Epithelial cell of esophagus (primary cell): ENCODE results near the gene CDC42BPA.

ENCODE experiments used
- DNase-seq: peaks from one replicate; pipeline ENCODE4 v3.0.0; 2010; ENCODE audit warnings: low read depth
- H3K4me3 ChIP-seq: 2 replicates; pipeline ENCODE4 v1.5.1; 2011; ENCODE audit warnings: mild to moderate bottlenecking, low read length, control low read depth
- TF ChIP-seq, protein P1 (sequence below): IDR thresholded peaks from 2 replicates; pipeline ENCODE4 v1.5.1; 2011; ENCODE audit warnings: low read depth, mild to moderate bottlenecking, low read length, control low read depth, inconsistent platforms; ENCODE audit not compliant: insufficient read depth; ENCODE audit errors: missing control alignments

The CDC42BPA gene

DNA sequence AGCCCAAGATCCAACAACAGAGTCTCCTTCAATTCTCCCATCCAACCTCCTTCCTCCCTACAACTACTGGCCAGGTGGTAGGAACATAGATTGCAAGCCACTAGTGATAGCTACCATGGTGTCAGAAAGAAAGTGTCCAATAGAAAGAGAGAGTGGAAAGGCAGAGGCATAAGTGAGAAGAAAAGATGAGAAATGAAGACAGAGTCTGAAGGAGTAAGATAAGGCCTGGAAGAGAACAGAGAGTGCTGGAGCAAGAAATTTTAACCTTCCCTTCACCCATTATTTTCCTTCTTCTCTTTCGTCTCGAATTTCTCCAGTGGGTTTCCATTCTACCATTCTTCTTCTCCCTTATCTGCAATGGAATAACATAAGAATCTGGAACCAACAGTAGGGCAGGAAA lies 57.9 kb downstream of the CDC42BPA start:
- TF ChIP-seq, protein P1, sequence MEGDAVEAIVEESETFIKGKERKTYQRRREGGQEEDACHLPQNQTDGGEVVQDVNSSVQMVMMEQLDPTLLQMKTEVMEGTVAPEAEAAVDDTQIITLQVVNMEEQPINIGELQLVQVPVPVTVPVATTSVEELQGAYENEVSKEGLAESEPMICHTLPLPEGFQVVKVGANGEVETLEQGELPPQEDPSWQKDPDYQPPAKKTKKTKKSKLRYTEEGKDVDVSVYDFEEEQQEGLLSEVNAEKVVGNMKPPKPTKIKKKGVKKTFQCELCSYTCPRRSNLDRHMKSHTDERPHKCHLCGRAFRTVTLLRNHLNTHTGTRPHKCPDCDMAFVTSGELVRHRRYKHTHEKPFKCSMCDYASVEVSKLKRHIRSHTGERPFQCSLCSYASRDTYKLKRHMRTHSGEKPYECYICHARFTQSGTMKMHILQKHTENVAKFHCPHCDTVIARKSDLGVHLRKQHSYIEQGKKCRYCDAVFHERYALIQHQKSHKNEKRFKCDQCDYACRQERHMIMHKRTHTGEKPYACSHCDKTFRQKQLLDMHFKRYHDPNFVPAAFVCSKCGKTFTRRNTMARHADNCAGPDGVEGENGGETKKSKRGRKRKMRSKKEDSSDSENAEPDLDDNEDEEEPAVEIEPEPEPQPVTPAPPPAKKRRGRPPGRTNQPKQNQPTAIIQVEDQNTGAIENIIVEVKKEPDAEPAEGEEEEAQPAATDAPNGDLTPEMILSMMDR, result no peak
- DNase-seq, result no peak
- no peak overlapping the region for H3K4me3 ChIP-seq

DNA sequence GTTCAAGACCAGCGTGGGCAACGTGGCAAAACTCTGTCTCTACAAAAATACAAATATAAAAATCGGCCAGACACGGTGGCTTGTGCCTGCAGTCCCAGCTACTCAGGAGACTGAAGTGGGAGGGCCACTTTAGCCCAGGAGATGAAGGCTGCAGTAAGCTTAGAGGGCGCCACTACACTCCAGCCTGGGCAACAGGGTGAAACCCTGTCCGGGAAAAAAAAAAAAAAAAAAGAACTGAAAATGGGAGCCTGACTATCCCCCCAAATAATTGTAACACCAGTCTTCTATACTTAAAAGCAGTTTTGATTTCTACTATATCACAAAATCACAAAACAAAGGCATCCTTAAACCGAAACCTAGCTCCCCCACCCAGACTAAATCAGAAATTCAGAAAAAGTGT lies 60.3 kb downstream of the CDC42BPA start:
- no peak overlapping the region for H3K4me3 ChIP-seq
- TF ChIP-seq, protein P1, result no peak
- DNase-seq, result no peak

DNA sequence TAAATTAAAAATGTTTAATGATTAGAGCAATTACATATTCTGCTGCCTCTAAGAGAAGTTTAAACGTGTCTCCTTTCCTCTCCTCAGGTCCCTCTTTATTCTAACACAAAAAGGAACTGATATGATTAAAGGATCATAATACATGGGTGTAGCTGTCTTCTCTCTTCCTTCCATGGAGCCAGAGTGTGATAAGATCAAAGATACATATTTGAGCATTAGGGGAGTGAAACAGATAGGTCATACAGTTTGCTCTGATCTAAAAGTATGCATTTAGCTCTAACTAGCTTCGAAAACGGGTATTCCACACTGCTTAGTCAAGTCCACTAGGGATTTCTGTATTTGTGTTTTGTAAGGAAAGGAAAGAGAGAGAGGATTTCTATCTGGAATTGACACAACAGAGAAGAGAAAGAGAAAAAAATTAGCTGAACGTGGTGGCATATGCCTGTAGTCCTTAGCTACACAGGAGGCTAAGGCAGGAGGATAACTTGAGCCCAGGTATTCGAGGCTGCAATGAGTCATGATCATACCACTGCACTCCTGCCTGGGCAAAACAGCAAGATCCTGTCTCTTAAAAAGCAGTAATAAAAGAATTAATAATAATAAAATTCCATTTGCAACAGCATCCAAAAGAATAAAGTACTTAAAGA lies 63.1 kb downstream of the CDC42BPA start:
- TF ChIP-seq, protein P1, result no peak
- DNase-seq, result no peak
- no peak overlapping the region for H3K4me3 ChIP-seq

DNA sequence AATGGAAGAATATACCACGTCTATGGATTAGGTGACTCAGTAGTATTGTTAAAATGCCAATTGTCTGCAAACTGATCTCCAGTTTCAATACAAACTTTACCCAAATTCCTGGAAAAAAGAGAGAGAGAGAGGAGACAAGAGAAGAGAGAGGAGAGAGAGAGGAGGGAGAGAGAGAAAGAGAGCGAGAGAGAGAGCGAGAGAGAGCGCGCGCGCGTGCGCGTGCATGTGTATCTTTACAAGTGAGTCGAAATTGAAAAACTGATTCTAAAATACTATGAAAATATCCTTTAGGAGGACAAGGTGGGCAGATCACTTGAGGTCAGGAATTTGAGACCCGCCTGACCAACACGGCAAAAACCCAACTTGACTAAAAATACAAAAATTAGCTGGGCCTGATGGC lies 65.2 kb downstream of the CDC42BPA start:
- H3K4me3 ChIP-seq, result no peak overlapping the region
- no peak for DNase-seq
- TF ChIP-seq, protein P1, result no peak

DNA sequence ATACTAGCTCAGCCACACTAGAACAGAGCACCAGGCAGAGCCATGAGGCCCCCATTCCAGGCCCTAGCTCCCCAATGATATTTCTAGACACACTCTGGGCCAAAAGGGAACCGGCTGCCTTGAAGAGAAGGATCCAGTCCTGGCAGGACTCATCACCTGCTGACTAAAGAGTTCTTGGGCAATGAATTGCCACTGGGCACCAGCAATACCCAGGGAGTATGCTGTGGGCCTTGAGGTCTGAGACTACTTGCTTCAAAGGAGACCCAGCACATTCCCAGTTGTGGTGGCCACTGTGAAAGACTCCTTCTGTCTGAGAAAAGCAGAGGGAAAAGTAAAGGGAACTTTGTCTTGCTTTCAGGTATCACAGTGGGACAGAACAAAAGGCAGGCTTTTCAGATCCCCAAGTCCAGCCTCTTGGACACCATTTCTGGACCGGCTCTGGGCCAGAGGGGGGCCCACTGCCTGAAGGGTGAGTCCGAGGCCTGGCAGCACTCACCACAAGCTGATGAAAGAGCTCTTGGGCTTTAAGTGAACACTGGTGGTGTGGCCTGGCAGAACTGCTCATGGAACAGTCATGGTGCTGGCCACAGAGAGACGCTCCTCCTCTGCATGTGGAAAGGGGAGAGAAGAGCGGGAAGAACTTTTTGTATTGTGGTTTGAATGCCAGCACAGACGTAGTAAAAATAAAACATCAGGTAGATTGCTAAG lies 72.5 kb downstream of the CDC42BPA start:
- TF ChIP-seq, protein P1, result no peak
- DNase-seq, result peak; percentile 52

DNA sequence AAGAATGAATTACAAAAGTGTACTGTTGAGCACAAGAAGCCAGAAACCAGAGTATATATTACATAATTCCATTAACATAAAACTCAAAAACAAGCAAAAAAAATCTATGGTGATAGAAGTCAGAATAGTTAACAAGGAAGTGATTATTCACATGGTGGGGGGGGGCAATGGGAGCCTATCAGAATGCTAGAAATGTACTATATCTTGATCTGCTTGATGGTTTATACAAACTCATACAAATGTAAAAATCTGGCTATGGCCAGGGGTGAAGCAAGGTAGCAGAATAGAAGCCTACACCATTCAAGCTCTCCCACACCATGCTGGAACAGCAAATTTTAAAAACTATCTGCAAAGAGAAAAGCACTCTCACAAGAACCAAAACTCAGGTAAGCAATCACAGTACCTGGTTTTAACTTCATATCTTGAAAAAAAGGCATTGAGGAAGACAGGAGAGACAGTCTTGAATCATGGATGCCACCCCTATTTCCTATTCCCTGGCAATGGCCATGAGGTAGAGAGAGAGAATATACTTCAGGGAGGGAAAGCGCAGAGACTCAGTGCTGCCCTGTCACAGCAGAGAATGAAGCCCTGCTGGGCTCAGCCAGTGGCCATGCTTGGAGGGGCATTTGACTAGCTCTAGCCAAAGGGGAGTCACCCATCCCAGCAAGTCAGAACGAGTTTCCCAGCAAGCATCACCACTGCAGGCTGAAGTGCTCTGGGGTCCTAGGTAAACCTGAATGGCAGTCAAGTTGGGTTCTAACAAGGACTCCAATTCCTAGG lies 73.8 kb downstream of the CDC42BPA start:
- H3K4me3 ChIP-seq, result no peak overlapping the region
- TF ChIP-seq, protein P1, result no peak

More for the DNA sequence above, 72.5 kb downstream of the CDC42BPA start:
- no peak overlapping the region for H3K4me3 ChIP-seq

More for the DNA sequence above, 73.8 kb downstream of the CDC42BPA start:
- DNase-seq, result peak; percentile 13
